HCT116 (cell line): ENCODE results near the gene SLC47A2. TPM values are rescaled to one million over a fixed set of nuclear protein-coding genes. Genes with fewer than 3 reads are reported as not detected.

Source experiments
- ATAC-seq: fragments of 200-7000 bp; cut with Tn5 transposase; 2 replicates; pipeline ENCODE4 v1.9.1; 2020; ENCODE audit warnings: mild to moderate bottlenecking, moderate library complexity
- BruUV-seq: library from RNA; stranded (reverse); fragments of 400-500 nt; replicated peaks from 2 replicates; lab custom pipeline; 2021; lab: Mats Ljungman, UMichigan
- CTCF ChIA-PET: fragments of 300-600 bp; sonication (Branson Sonifier 250); formaldehyde crosslinking; loops from one replicate; lab custom pipeline; 2021; ENCODE audit warnings: antibody characterized with exemption; lab: Charles Lee
- POLR2A ChIA-PET: fragments of 300-600, 350-600 bp; sonication (Branson Sonifier 250); formaldehyde crosslinking; loops from one replicate; lab custom pipeline; 2021; ENCODE audit warnings: antibody characterized with exemption; lab: Charles Lee
- RAD21 ChIA-PET, 2 experiments: fragments of 300-600 bp; sonication (Branson Sonifier 250); formaldehyde crosslinking; loops; one replicate each; lab custom pipeline; 2023; ENCODE audit warnings: low total read pairs in 2 of 2; ENCODE audit not compliant: uncharacterized antibody in 2 of 2, unreplicated experiment in 2 of 2, low non-redundant PET in 1 of 2; lab: Charles Lee
- DNase-seq: peaks from one replicate; pipeline ENCODE4 v3.0.0-alpha.2; 2010; ENCODE audit warnings: low read depth, low spot score
- H2AFZ ChIP-seq: fragments of 200-600 bp; shearing (Covaris generic), sonication (generic); 2 replicates; pipeline ENCODE4 v1.6.1; 2017; ENCODE audit warnings: low read depth, mixed run types, mixed read lengths, antibody characterized with exemption, low read length; ENCODE audit not compliant: poor library complexity, severe bottlenecking
- H3K27ac ChIP-seq: 2 replicates; pipeline ENCODE4 v1.5.1; 2012; ENCODE audit warnings: low read depth, low read length
- H3K27me3 ChIP-seq: fragments of 200-600 bp; sonication (generic); 2 replicates; pipeline ENCODE4 v1.6.1; 2016; ENCODE audit warnings: mixed run types, low read length, mixed read lengths; ENCODE audit not compliant: insufficient read depth
- H3K36me3 ChIP-seq, 2 experiments: fragments of 200-500 bp in 1 of 2; fragments of 200-600 bp in 1 of 2; sonication (Bioruptor generic) in 1 of 2; sonication (generic) in 1 of 2; 2 replicates each; pipeline versions ENCODE4 v1.5.1 to v1.6.1; 2014 to 2016; ENCODE audit warnings: low read length in 2 of 2, inconsistent platforms in 1 of 2, mixed read lengths in 1 of 2, mixed run types in 1 of 2; ENCODE audit not compliant: insufficient read depth in 2 of 2, control insufficient read depth in 1 of 2
- H3K4me1 ChIP-seq, 2 experiments: fragments of 200-600 bp in 1 of 2; sonication (generic) in 1 of 2; 2 replicates each; pipeline versions ENCODE4 v1.5.1 to v1.6.1; 2012 to 2017; ENCODE audit warnings: low read length in 2 of 2, inconsistent platforms in 1 of 2, mild to moderate bottlenecking in 1 of 2, mixed read lengths in 1 of 2, mixed run types in 1 of 2, moderate library complexity in 1 of 2; ENCODE audit not compliant: insufficient read depth in 2 of 2, control insufficient read depth in 1 of 2
- H3K4me2 ChIP-seq: fragments of 200-600 bp; sonication (generic); 2 replicates; pipeline ENCODE4 v1.6.1; 2017; ENCODE audit warnings: mixed run types, low read length, mixed read lengths
- H3K4me3 ChIP-seq, 2 experiments: fragments of 200-600 bp in 1 of 2; sonication (generic) in 1 of 2; replicated peaks in 1 of 2; 2 replicates each; pipeline ENCODE4 v1.5.1; 2011 to 2016; ENCODE audit warnings: low read length in 2 of 2, control low read depth in 1 of 2, low read depth in 1 of 2, mild to moderate bottlenecking in 1 of 2, mixed read lengths in 1 of 2, mixed run types in 1 of 2
- H3K79me2 ChIP-seq: fragments of 200-600 bp; sonication (generic); 2 replicates; pipeline ENCODE4 v1.6.1; 2017; ENCODE audit warnings: mild to moderate bottlenecking, mixed run types, low read length, moderate library complexity, mixed read lengths; ENCODE audit not compliant: insufficient read depth
- H3K9ac ChIP-seq: fragments of 200-600 bp; sonication (generic); 2 replicates; pipeline ENCODE4 v1.6.1; 2016; ENCODE audit warnings: low read length, mixed read lengths
- H3K9me2 ChIP-seq: fragments of 200-600 bp; sonication (generic), shearing (Covaris generic); 2 replicates; pipeline ENCODE4 v1.6.1; 2017; ENCODE audit warnings: mixed run types, mild to moderate bottlenecking, moderate library complexity; ENCODE audit not compliant: insufficient read depth
- H3K9me3 ChIP-seq, 2 experiments: fragments of 200-500 bp in 1 of 2; fragments of 200-600 bp in 1 of 2; sonication (Bioruptor generic) in 1 of 2; sonication (generic) in 1 of 2; 2 replicates each; pipeline ENCODE4 v1.6.1; 2014 to 2017; ENCODE audit warnings: low read length in 2 of 2, mixed read lengths in 2 of 2, inconsistent platforms in 1 of 2, low read depth in 1 of 2, mild to moderate bottlenecking in 1 of 2, mixed run types in 1 of 2, moderate library complexity in 1 of 2; ENCODE audit not compliant: control insufficient read depth in 1 of 2, insufficient read depth in 1 of 2
- H4K20me1 ChIP-seq: fragments of 200-600 bp; sonication (generic), shearing (Covaris generic); 2 replicates; pipeline ENCODE4 v1.6.1; 2017; ENCODE audit warnings: mixed run types, mild to moderate bottlenecking, moderate library complexity; ENCODE audit not compliant: insufficient read depth
- CBX3 ChIP-seq: IDR thresholded peaks from 2 replicates; pipeline ENCODE4 v1.6.1; 2012; ENCODE audit warnings: low read depth
- CEBPB ChIP-seq: IDR thresholded peaks from 2 replicates; pipeline ENCODE4 v1.6.1; 2012; ENCODE audit warnings: low read depth
- CTCF ChIP-seq, 3 experiments: fragments of 200-600 bp in 1 of 3; sonication (generic) in 1 of 3; IDR thresholded peaks in 2 of 3; conservative IDR thresholded peaks in 1 of 3; 2 replicates each; pipeline ENCODE4 v1.5.1; 2012 to 2017; ENCODE audit warnings: low read depth in 2 of 3, low read length in 2 of 3, antibody characterized with exemption in 1 of 3, borderline replicate concordance in 1 of 3, control low read depth in 1 of 3, mild to moderate bottlenecking in 1 of 3, mixed read lengths in 1 of 3, mixed run types in 1 of 3, moderate library complexity in 1 of 3; ENCODE audit not compliant: insufficient read depth in 1 of 3
- EGR1 ChIP-seq: IDR thresholded peaks from 2 replicates; pipeline ENCODE4 v1.6.1; 2012; ENCODE audit warnings: low read depth
- ELF1 ChIP-seq: IDR thresholded peaks from 2 replicates; pipeline ENCODE4 v1.6.1; 2012; ENCODE audit warnings: low read depth, borderline replicate concordance
- FOSL1 ChIP-seq: IDR thresholded peaks from 2 replicates; pipeline ENCODE4 v1.6.1; 2012; ENCODE audit warnings: low read depth
- JUND ChIP-seq: IDR thresholded peaks from 2 replicates; pipeline ENCODE4 v1.6.1; 2012
- POLR2A ChIP-seq: IDR thresholded peaks from 2 replicates; pipeline ENCODE4 v1.7.0; 2011; ENCODE audit warnings: borderline replicate concordance; ENCODE audit not compliant: insufficient read depth, insufficient read length; ENCODE audit errors: extremely low read depth
- POLR2AphosphoS5 ChIP-seq: IDR thresholded peaks from 2 replicates; pipeline ENCODE4 v1.6.1; 2011; ENCODE audit warnings: mild to moderate bottlenecking, low read depth, low read length, moderate library complexity
- RAD21 ChIP-seq: IDR thresholded peaks from 2 replicates; pipeline ENCODE4 v1.6.1; 2012; ENCODE audit warnings: low read depth, mild to moderate bottlenecking
- SIN3A ChIP-seq: IDR thresholded peaks from 2 replicates; pipeline ENCODE4 v1.6.1; 2012; ENCODE audit warnings: low read depth
- SP1 ChIP-seq: IDR thresholded peaks from 2 replicates; pipeline ENCODE4 v1.6.1; 2012; ENCODE audit warnings: low read depth
- SRF ChIP-seq: IDR thresholded peaks from 2 replicates; pipeline ENCODE4 v1.6.1; 2012; ENCODE audit warnings: low read depth
- ZBTB33 ChIP-seq: IDR thresholded peaks from 2 replicates; pipeline ENCODE4 v1.6.1; 2011; ENCODE audit warnings: mild to moderate bottlenecking, low read length, moderate library complexity; ENCODE audit not compliant: insufficient replicate concordance; ENCODE audit errors: extremely low read depth
- ZFX ChIP-seq: fragments of 450-650 bp; IDR thresholded peaks from 2 replicates; pipeline ENCODE4 v1.6.1; 2017
- ZNF274 ChIP-seq: fragments of 200-500 bp; sonication (Bioruptor generic); IDR thresholded peaks from 2 replicates; pipeline ENCODE4 v1.6.1; 2014; ENCODE audit warnings: mild to moderate bottlenecking, low read depth, low read length, inconsistent platforms
- intact Hi-C: fragments of 100-400 bp; cut with micrococcal nuclease; formaldehyde crosslinking; loops from 2 replicates; pipeline ENCODE4 v1.10.0; 2022
- total RNA-seq: library from RNA; stranded (reverse); gene quantifications from one replicate; pipeline ENCODE4 v1.2.1, GENCODE V29; 2021; ENCODE audit not compliant: unreplicated experiment

The SLC47A2 gene
- total RNA-seq, 1 experiment from 2014 or later, result not detected

GRCh38 chr17:19663097-19663496 lies 53.3 kb downstream of the SLC47A2 start:
- H3K36me3 ChIP-seq, result peaks cover 19 to 25% of the 10 kb centered on the region in 2 experiments; a peak in 2 of 4 replicates

More at GRCh38 chr17:19663097-19663496, 53.3 kb downstream of the SLC47A2 start:
- no peak overlapping the region for H3K27ac ChIP-seq
- H3K4me3 ChIP-seq, result no peak overlapping the region
- no peaks in the 10 kb centered on the region for H3K9me3 ChIP-seq
- no TSS peak for BruUV-seq
- TF ChIP-seq EGR1 (no peak), ELF1 (no peak), SRF (no peak), CEBPB (no peak), SP1 (no peak), POLR2AphosphoS5 (no peak), SIN3A (no peak), ZFX (no peak), CTCF (IDR thresholded peaks at IDR 0.05 in 2 of 3, conservative IDR thresholded peaks at IDR 0.05 in 1 of 3; ENCODE audit: borderline replicate concordance in 1 of 3, insufficient read depth in 1 of 3, low read depth in 2 of 3, low read length in 2 of 3) (no peak), FOSL1 (no peak), POLR2A (no peak), CBX3 (no peak), JUND (no peak), ZNF274 (no peak), RAD21 (no peak), ZBTB33 (no peak)
- H4K20me1 ChIP-seq, result no peaks in the 10 kb centered on the region
- no peaks in the 10 kb centered on the region for H3K9me2 ChIP-seq
- no peaks in the 10 kb centered on the region for H3K4me1 ChIP-seq
- H3K9ac ChIP-seq, result no peak overlapping the region
- H2AFZ ChIP-seq, result no peak overlapping the region
- intact Hi-C loops, result no loop called here
- H3K79me2 ChIP-seq, result no peaks in the 10 kb centered on the region; the same call in 1 of the 2 replicates
- RAD21 ChIA-PET, result no interaction called here
- H3K27me3 ChIP-seq, result no peaks in the 10 kb centered on the region
- POLR2A ChIA-PET, result no interaction called here
- DNase-seq (no peak), ATAC-seq (no peak)
- H3K4me2 ChIP-seq, result no peak overlapping the region
- CTCF ChIA-PET, result no interaction called here
